K562 (cell line): ENCODE results near the gene VTI1B. TPM values are rescaled to one million over a fixed set of nuclear protein-coding genes. Genes with fewer than 3 reads are reported as not detected.

Source experiments
- ATAC-seq: fragments of 200-7000 bp; cut with Tn5 transposase; 3 replicates; pipeline ENCODE4 v1.9.1; 2020; ENCODE audit warnings: moderate library complexity
- BruUV-seq: library from RNA; stranded (reverse); fragments of 400-500 nt; replicated peaks from 2 replicates; lab custom pipeline; 2021; lab: Mats Ljungman, UMichigan
- CTCF ChIA-PET: fragments of 300-600 bp; formaldehyde crosslinking; extraction: SDS; loops from one replicate; lab custom pipeline; 2021; ENCODE audit warnings: low intra/inter-chr PET ratio; lab: Yijun Ruan, JAX
- POLR2A ChIA-PET: fragments of 300-600, 350-650 bp; sonication (Branson Sonifier 250); formaldehyde crosslinking; extraction: SDS; loops from one replicate; lab custom pipeline; 2021; ENCODE audit warnings: antibody characterized with exemption, inconsistent platforms; lab: Yijun Ruan, JAX
- DNase-seq, 4 experiments: peaks; one replicate each; pipeline versions ENCODE4 v3.0.0 to v3.0.0-alpha.2; 2011 to 2018; ENCODE audit warnings: low spot score in 3 of 4, mixed read lengths in 3 of 4; ENCODE audit errors: extremely low read depth in 1 of 4
- FAIRE-seq: peaks from 2 replicates; lab custom pipeline; 2011; peaks lifted over from hg19 to GRCh38; lab: Jason Lieb, UNC
- H2AFZ ChIP-seq: 2 replicates; pipeline ENCODE4 v1.6.0; 2011; ENCODE audit warnings: low read depth, low read length, control low read depth, inconsistent platforms
- H3K27ac ChIP-seq: fragments of 200-600 bp; 3 replicates; pipeline ENCODE4 v1.8.0; 2011; ENCODE audit warnings: low read depth, mild to moderate bottlenecking, control low read depth, inconsistent platforms, low read length, moderate library complexity, mixed read lengths; ENCODE audit errors: extremely low read depth
- H3K27me3 ChIP-seq, 2 experiments: fragments of 300-600 bp in 1 of 2; 2 replicates in 1 of 2; 3 replicates in 1 of 2; pipeline versions ENCODE4 v1.6.0 to v1.8.0; 2011; ENCODE audit warnings: inconsistent platforms in 2 of 2, low read length in 2 of 2, mild to moderate bottlenecking in 1 of 2, mixed read lengths in 1 of 2, moderate library complexity in 1 of 2; ENCODE audit not compliant: control insufficient read depth in 2 of 2, insufficient read depth in 2 of 2
- H3K36me3 ChIP-seq: fragments of 300-600 bp; 3 replicates; pipeline ENCODE4 v1.8.0; 2011; ENCODE audit warnings: mild to moderate bottlenecking, low read length, inconsistent platforms; ENCODE audit not compliant: control insufficient read depth, insufficient read depth
- H3K4me1 ChIP-seq, 2 experiments: fragments of 200-600 bp in 1 of 2; replicated peaks in 1 of 2; 2 replicates in 1 of 2; 3 replicates in 1 of 2; pipeline versions ENCODE4 v1.5.1 to v1.8.0; 2011; ENCODE audit warnings: inconsistent platforms in 2 of 2, low read length in 2 of 2, mild to moderate bottlenecking in 1 of 2, mixed read lengths in 1 of 2, moderate library complexity in 1 of 2; ENCODE audit not compliant: control insufficient read depth in 2 of 2, insufficient read depth in 2 of 2
- H3K4me2 ChIP-seq: 2 replicates; pipeline ENCODE4 v1.6.1; 2011; ENCODE audit warnings: low read length, control low read depth, inconsistent platforms, mixed read lengths; ENCODE audit not compliant: insufficient read depth
- H3K4me3 ChIP-seq: fragments of 200-600 bp; sonication (generic), shearing (Covaris generic); 2 replicates; pipeline ENCODE4 v1.5.1; 2016; ENCODE audit warnings: control low read depth, inconsistent platforms
- H3K79me2 ChIP-seq: fragments of 200-600 bp; 3 replicates; pipeline ENCODE4 v1.8.0; 2011; ENCODE audit warnings: low read length, inconsistent platforms; ENCODE audit not compliant: control insufficient read depth, insufficient read depth
- H3K9ac ChIP-seq, 2 experiments: 2 replicates each; pipeline versions ENCODE4 v1.6.0 to v1.6.1; 2011; ENCODE audit warnings: low read depth in 2 of 2, low read length in 2 of 2, control low read depth in 1 of 2, inconsistent platforms in 1 of 2, mild to moderate bottlenecking in 1 of 2, mixed read lengths in 1 of 2; ENCODE audit not compliant: insufficient read depth in 1 of 2
- H3K9me1 ChIP-seq: one replicate; pipeline ENCODE4 v1.6.0; 2011; ENCODE audit warnings: inconsistent platforms, mild to moderate bottlenecking, low read length, moderate library complexity; ENCODE audit not compliant: control insufficient read depth, insufficient read depth
- H3K9me3 ChIP-seq: replicated peaks from 2 replicates; pipeline ENCODE4 v1.5.1; 2011; ENCODE audit warnings: low read depth, low read length, inconsistent platforms; ENCODE audit not compliant: control insufficient read depth, insufficient read depth
- H4K20me1 ChIP-seq: replicated peaks from 2 replicates; pipeline ENCODE4 v1.6.1; 2011; ENCODE audit warnings: low read length, inconsistent platforms, mixed read lengths; ENCODE audit not compliant: control insufficient read depth, insufficient read depth
- BACH1 ChIP-seq: fragments of 200-800 bp; sonication (Bioruptor generic); IDR thresholded peaks from 2 replicates; pipeline ENCODE4 v1.6.1; 2016; ENCODE audit warnings: missing genetic modification characterization, missing compliant biosample characterization
- ERF ChIP-seq: fragments of 450-650 bp; formaldehyde crosslinking; IDR thresholded peaks from 2 replicates; pipeline ENCODE4 v1.4.0; 2020; ENCODE audit warnings: mild to moderate bottlenecking, mixed read lengths
- HOXB6 ChIP-seq: fragments of 250-450 bp; sonication (Bioruptor Pico); IDR thresholded peaks from 2 replicates; pipeline ENCODE4 v1.5.1; 2022; ENCODE audit warnings: mild to moderate bottlenecking, borderline replicate concordance
- MTF1 ChIP-seq: fragments of 250-450 bp; sonication (Bioruptor Pico); IDR thresholded peaks from 2 replicates; pipeline ENCODE4 v1.9.0; 2021; ENCODE audit warnings: moderate library complexity, mild to moderate bottlenecking, inconsistent platforms, borderline replicate concordance
- NELFE ChIP-seq: IDR thresholded peaks from 2 replicates; pipeline ENCODE4 v1.6.1; 2011; ENCODE audit warnings: mild to moderate bottlenecking; ENCODE audit not compliant: insufficient read depth, insufficient read length
- PCBP2 ChIP-seq: fragments of 200-400 bp; formaldehyde crosslinking; IDR thresholded peaks from 2 replicates; pipeline ENCODE4 v1.6.1; 2018; ENCODE audit warnings: low read length, low read depth, mild to moderate bottlenecking, moderate library complexity; ENCODE audit not compliant: poor library complexity, severe bottlenecking
- RNF2 ChIP-seq: sonication (generic); IDR thresholded peaks from 2 replicates; pipeline ENCODE4 v1.6.1; 2016
- SNAPC5 ChIP-seq: fragments of 250-450 bp; sonication (Bioruptor Pico); IDR thresholded peaks from 2 replicates; pipeline ENCODE4 v1.8.0; 2021; ENCODE audit warnings: moderate library complexity, mild to moderate bottlenecking, inconsistent platforms
- ZNF124 ChIP-seq: sonication (generic); formaldehyde crosslinking; IDR thresholded peaks from 2 replicates; pipeline ENCODE4 v1.8.1; 2022; ENCODE audit warnings: missing genetic modification reagents
- ZNF212 ChIP-seq: fragments of 450-650 bp; formaldehyde crosslinking; IDR thresholded peaks from 2 replicates; pipeline ENCODE4 v1.4.0; 2020; ENCODE audit warnings: mild to moderate bottlenecking
- in situ Hi-C: fragments of 300-500 bp; cut with MboI; formaldehyde crosslinking; loops from 4 replicates; pipeline ENCODE4 v1.15.0; 2018; ENCODE audit warnings: inconsistent platforms, mixed read lengths
- intact Hi-C: fragments of 100-400 bp; cut with micrococcal nuclease; formaldehyde crosslinking; loops from 2 replicates; pipeline ENCODE4 v1.14.2; 2022
- polyA plus RNA-seq, 8 experiments: library from polyadenylated mRNA; depleted of rRNA in 4 of 8; stranded (reverse) in 5 of 8; unstranded in 3 of 8; fragments of >200 nt; fragmentation: Nextera tagmentation in 2 of 8; fragmentation: Illumina TruSeq in 1 of 8; extraction: Ambion mirVana in 2 of 8; extraction: Trizol in 1 of 8; gene quantifications; 2 replicates each; pipeline versions ENCODE4 v1.2.1 to v1.2.3, GENCODE V29; 2011 to 2014; ENCODE audit warnings: inconsistent platforms in 1 of 8, missing spikeins in 1 of 8
- total RNA-seq, 7 experiments: library from RNA; depleted of rRNA in 6 of 7; stranded (reverse); fragments of >200 nt in 6 of 7; fragmentation: Illumina TruSeq in 2 of 7; extraction: Trizol in 2 of 7; gene quantifications; 2 replicates each; pipeline versions ENCODE4 v1.2.1 to v1.2.3, GENCODE V29; 2011 to 2021; ENCODE audit warnings: low replicate concordance in 1 of 7
- TF ChIP-seq, protein P1 (sequence below), 3 experiments: IDR thresholded peaks in 2 of 3; conservative IDR thresholded peaks in 1 of 3; 2 replicates each; pipeline ENCODE4 v1.5.1; 2011 to 2012; ENCODE audit warnings: low read length in 3 of 3, mild to moderate bottlenecking in 3 of 3, control low read depth in 2 of 3, improper control_type of control experiment in 1 of 3, inconsistent platforms in 1 of 3, low read depth in 1 of 3, mixed read lengths in 1 of 3, moderate library complexity in 1 of 3; ENCODE audit not compliant: insufficient read depth in 2 of 3

VTI1B gene
- total and polyA plus RNA-seq, 9 of the 15 experiments (the other 6 are each of a cell fraction or from before 2014, with no cell fraction given), result 7.8 to 69.8 (median 50.1) TPM

- H2AFZ ChIP-seq, result no peak overlapping the region
- peaks cover 73% of the 10 kb centered on the region for H3K79me2 ChIP-seq
- FAIRE-seq (no peak), DNase-seq (no peak), ATAC-seq (no peak)
- no peak overlapping the region for H3K4me3 ChIP-seq
- H3K9me3 ChIP-seq, result no peaks in the 10 kb centered on the region
- H3K36me3 ChIP-seq, result 0 out of 3 replicates have a peak, but pooled peaks cover 2% of the 10 kb centered on the region
- CTCF ChIA-PET, result interaction anchor here (2.8 kb wide), 1 partner anchor 85 kb away, joined by 16 read pairs; no protein-coding TSS in a partner anchor
- TF ChIP-seq BACH1 (tag) (no peak), ZNF124 (CRISPR knock-in tag) (no peak), SNAPC5 (CRISPR knock-in tag) (no peak), NELFE (no peak), ZNF212 (no peak), RNF2 (no peak), ERF (no peak), MTF1 (CRISPR knock-in tag) (no peak), PCBP2 (no peak), HOXB6 (CRISPR knock-in tag) (no peak)
- TF ChIP-seq, protein P1, sequence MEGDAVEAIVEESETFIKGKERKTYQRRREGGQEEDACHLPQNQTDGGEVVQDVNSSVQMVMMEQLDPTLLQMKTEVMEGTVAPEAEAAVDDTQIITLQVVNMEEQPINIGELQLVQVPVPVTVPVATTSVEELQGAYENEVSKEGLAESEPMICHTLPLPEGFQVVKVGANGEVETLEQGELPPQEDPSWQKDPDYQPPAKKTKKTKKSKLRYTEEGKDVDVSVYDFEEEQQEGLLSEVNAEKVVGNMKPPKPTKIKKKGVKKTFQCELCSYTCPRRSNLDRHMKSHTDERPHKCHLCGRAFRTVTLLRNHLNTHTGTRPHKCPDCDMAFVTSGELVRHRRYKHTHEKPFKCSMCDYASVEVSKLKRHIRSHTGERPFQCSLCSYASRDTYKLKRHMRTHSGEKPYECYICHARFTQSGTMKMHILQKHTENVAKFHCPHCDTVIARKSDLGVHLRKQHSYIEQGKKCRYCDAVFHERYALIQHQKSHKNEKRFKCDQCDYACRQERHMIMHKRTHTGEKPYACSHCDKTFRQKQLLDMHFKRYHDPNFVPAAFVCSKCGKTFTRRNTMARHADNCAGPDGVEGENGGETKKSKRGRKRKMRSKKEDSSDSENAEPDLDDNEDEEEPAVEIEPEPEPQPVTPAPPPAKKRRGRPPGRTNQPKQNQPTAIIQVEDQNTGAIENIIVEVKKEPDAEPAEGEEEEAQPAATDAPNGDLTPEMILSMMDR (IDR thresholded peaks at IDR 0.05 in 2 of 3, conservative IDR thresholded peaks at IDR 0.05 in 1 of 3; ENCODE audit: insufficient read depth in 2 of 3, low read depth in 1 of 3, low read length in 3 of 3), result no peak
- no peak overlapping the region for H3K27ac ChIP-seq
- intact Hi-C loops (no loop called here), in situ Hi-C loops (loop anchor here (5.0 kb wide), 2 partner anchors 46 to 86 kb away; no protein-coding TSS in a partner anchor)
- no TSS peak for BruUV-seq
- no peaks in the 10 kb centered on the region for H4K20me1 ChIP-seq
- no peaks in the 10 kb centered on the region for H3K27me3 ChIP-seq
- H3K9me1 ChIP-seq, result no peaks in the 10 kb centered on the region
- POLR2A ChIA-PET, result interaction anchor here (0.6 to 1.2 kb wide), 3 partner anchors 11 to 27 kb away, joined by 3 to 4 read pairs (median 3); no protein-coding TSS in a partner anchor
- H3K4me2 ChIP-seq, result no peak overlapping the region
- peaks cover 6 to 8% of the 10 kb centered on the region in 2 experiments; a peak in 3 of 5 replicates for H3K4me1 ChIP-seq
- no peak overlapping the region for H3K9ac ChIP-seq
These were observed 5.9 kb downstream of the VTI1B start for GRCh38 chr14:67668559-67668958.
